HepG2 (cell line): ENCODE measurements around the gene GLYATL1B. TPM values are rescaled to one million over a fixed set of nuclear protein-coding genes. Genes with fewer than 3 reads are reported as not detected.

Source experiments
- GATA4 ChIP-seq: sonication (generic); IDR thresholded peaks from 2 replicates; pipeline ENCODE4 v1.6.1; 2016; ENCODE audit warnings: antibody characterized with exemption, low read depth, borderline replicate concordance
- JARID2 ChIP-seq: sonication (generic); formaldehyde crosslinking; IDR thresholded peaks from 2 replicates; pipeline ENCODE4 v1.8.1; 2023; ENCODE audit warnings: missing genetic modification reagents, inconsistent platforms; ENCODE audit not compliant: insufficient replicate concordance
- NFYC ChIP-seq: IDR thresholded peaks from 2 replicates; pipeline ENCODE4 v1.6.1; 2016; ENCODE audit warnings: missing genetic modification reagents, missing compliant biosample characterization
- TEAD3 ChIP-seq: optimal IDR thresholded peaks from 2 replicates; pipeline ENCODE3; 2016; ENCODE audit warnings: borderline replicate concordance
- ZBTB7A ChIP-seq: sonication (generic); formaldehyde crosslinking; IDR thresholded peaks from 2 replicates; pipeline ENCODE4 v1.8.0; 2022; ENCODE audit warnings: mild to moderate bottlenecking, missing genetic modification reagents
- ZNF225 ChIP-seq: sonication (generic); formaldehyde crosslinking; IDR thresholded peaks from 2 replicates; pipeline ENCODE4 v1.4.0; 2020; ENCODE audit warnings: mild to moderate bottlenecking, missing genetic modification reagents
- ZNF687 ChIP-seq: sonication (generic); formaldehyde crosslinking; IDR thresholded peaks from 2 replicates; pipeline ENCODE4 v1.5.1; 2020; ENCODE audit warnings: mild to moderate bottlenecking, missing genetic modification reagents, moderate library complexity
- ZNF883 ChIP-seq: sonication (generic); formaldehyde crosslinking; IDR thresholded peaks from 2 replicates; pipeline ENCODE4 v1.5.1; 2020; ENCODE audit warnings: mild to moderate bottlenecking, missing genetic modification reagents; ENCODE audit errors: not compliant biosample characterization
- polyA plus RNA-seq, 8 experiments: library from polyadenylated mRNA; depleted of rRNA in 3 of 8; stranded (reverse) in 7 of 8; unstranded in 1 of 8; fragments of >200 nt; fragmentation: Illumina TruSeq in 4 of 8; extraction: Trizol in 4 of 8; gene quantifications; 2 replicates each; pipeline versions ENCODE4 v1.2.1 to v1.2.3, GENCODE V29; 2011 to 2016; ENCODE audit warnings: low read depth in 4 of 8, missing spikeins in 1 of 8, mixed read lengths in 1 of 8; ENCODE audit not compliant: insufficient read depth in 1 of 8
- total RNA-seq, 5 experiments: library from RNA; depleted of rRNA; stranded (reverse); fragments of >200 nt; fragmentation: Illumina TruSeq; extraction: Trizol; gene quantifications; 2 replicates each; pipeline ENCODE4 v1.2.3, GENCODE V29; 2016; ENCODE audit warnings: low read depth in 1 of 5
- TF ChIP-seq, protein P1 (sequence below): sonication (generic); formaldehyde crosslinking; IDR thresholded peaks from 2 replicates; pipeline ENCODE4 v1.8.1; 2023; ENCODE audit warnings: mild to moderate bottlenecking, missing genetic modification reagents

The GLYATL1B gene
- total and polyA plus RNA-seq, 2 of the 13 experiments (the other 11 are each of a cell fraction or from before 2014, with no cell fraction given) = not detected

DNA sequence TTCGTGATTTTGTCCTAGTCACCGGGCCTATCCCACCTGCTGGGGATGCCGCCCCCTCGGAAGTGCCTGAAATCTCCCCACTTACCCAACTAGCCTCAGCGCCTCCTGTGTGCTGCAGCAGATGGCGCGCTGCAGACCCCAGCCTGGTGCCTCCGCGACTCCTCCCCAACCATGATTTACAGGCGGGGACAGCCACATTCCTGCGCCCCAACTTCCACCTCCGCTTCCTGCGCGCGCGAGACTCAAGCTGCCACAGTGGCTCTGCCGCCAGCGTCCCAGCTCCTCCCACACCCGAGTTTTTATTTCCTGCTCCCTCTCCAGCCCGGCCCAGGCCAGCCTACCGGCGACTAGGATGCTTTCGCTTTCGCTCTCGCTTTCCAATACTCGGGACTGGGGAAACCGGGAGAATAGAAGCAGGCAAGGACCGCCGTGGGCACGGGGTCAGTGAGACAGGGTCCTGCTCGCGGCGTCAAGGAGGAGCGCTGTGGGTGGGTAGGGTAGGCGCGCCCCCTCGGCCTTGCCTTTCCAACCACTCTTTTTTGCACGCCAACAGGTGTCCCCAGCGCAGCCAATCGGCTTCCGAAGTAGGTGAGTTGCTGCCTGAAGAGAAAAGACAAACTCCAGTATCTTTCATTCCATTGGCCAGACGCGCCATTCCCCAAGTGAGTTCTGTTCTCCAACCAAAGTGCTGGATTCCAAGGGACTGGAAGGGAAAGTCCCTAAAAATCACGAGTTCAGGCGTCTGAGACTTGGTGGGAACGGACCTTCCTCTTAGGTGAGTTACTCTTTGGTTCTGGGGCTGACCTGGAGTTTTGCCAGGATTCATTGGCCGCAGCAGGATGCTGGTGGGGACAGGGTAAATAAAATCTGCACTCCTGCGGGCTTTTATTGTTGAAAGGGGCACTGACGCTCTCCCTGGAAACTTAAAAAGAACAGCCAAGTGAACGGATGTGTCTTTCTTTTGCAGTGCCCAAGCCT lies 56.7 kb downstream of the GLYATL1B start, which contains the start of gene FAM111A (continued):
- TF ChIP-seq GATA4 = 0 out of 2 replicates have a peak, but pooled peaks have one; percentile 12
- peak; percentile 90 for TF ChIP-seq TEAD3
- no peak for TF ChIP-seq JARID2 (CRISPR knock-in tag)
- TF ChIP-seq NFYC = peak; percentile 73
- no peak for TF ChIP-seq ZBTB7A (CRISPR knock-in tag)
- TF ChIP-seq ZNF687 = peak; percentile 88
- TF ChIP-seq ZNF225 = no peak
- TF ChIP-seq ZNF883 (CRISPR knock-in tag) = peak; percentile 55
- TF ChIP-seq, protein P1, sequence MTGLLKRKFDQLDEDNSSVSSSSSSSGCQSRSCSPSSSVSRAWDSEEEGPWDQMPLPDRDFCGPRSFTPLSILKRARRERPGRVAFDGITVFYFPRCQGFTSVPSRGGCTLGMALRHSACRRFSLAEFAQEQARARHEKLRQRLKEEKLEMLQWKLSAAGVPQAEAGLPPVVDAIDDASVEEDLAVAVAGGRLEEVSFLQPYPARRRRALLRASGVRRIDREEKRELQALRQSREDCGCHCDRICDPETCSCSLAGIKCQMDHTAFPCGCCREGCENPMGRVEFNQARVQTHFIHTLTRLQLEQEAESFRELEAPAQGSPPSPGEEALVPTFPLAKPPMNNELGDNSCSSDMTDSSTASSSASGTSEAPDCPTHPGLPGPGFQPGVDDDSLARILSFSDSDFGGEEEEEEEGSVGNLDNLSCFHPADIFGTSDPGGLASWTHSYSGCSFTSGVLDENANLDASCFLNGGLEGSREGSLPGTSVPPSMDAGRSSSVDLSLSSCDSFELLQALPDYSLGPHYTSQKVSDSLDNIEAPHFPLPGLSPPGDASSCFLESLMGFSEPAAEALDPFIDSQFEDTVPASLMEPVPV (CRISPR knock-in tag) = peak; percentile 87
